ENCODE measurements around the gene SLC66A3.

The SLC66A3 gene

DNA sequence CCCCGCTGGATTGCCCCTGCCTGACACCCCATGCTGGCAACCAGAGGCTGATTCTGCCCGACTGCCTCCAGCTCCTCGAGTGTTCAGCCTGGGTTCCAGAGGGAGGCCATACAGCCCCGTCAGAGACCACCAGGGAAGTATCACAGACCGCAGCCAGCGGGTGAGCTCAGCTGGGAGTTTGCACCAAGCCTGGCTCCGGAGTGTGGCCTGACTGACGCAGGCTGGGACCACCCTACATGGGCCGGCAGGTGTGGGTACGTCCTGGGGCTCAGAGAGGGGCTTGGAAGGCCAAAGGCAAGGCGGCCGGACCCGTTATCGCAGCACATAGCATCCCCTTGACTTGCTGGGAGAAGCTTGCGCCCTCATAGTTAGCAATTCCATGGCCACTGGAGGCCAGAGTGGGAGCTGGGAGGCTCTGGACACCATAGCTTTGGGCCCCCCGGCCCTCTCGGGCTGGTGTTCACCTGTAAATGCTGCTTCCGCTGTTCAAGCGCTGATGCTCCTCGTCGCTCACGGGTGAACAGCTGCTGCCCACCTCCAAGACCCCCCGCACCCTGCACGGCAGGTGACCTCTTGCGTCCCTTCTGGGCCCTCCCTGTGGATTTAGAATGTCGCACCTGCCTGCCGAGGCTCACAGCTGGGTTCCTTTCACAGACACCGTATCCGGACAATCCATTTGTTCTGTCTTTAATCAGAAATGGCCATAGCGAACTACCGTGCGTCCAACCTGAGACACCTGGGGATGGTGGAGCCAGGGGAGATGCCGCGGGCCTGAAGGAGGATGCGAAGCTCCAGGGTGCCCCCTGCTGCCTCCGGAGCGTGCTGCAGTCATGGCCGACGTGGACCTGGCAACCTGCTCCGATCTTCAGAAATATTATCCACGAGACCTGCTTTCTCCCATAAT, 31.2 kb upstream of the SLC66A3 start:
- Histone ChIP-seq H3K79me2 (ENCODE audit: insufficient read depth, low read length) (no peaks in the 10 kb centered on the region), H3K27me3 (ENCODE audit: low read length) (no peaks in the 10 kb centered on the region), H3K36me3 (ENCODE audit: low read length) (no peaks in the 10 kb centered on the region), H3K27ac (ENCODE audit: low read depth, low read length) (no peak overlapping the region), H3K9ac (ENCODE audit: low read length) (no peak overlapping the region), H2AFZ (ENCODE audit: low read depth, low read length, severe bottlenecking) (no peak overlapping the region), H3K9me2 (replicated peaks; ENCODE audit: insufficient read depth, low read length) (no peaks in the 10 kb centered on the region), H3F3A (ENCODE audit: insufficient read depth) (no peaks in the 10 kb centered on the region), H4K20me1 (ENCODE audit: low read depth, low read length) (no peaks in the 10 kb centered on the region), H3K9me3 (ENCODE audit: insufficient read depth, low read length) (no peaks in the 10 kb centered on the region), H3K4me2 (ENCODE audit: low read depth, low read length, poor library complexity, severe bottlenecking) (no peak overlapping the region), H3K4me3 (ENCODE audit: insufficient read depth, low read length, poor library complexity, severe bottlenecking) (no peak overlapping the region)
- TF ChIP-seq, protein P1, sequence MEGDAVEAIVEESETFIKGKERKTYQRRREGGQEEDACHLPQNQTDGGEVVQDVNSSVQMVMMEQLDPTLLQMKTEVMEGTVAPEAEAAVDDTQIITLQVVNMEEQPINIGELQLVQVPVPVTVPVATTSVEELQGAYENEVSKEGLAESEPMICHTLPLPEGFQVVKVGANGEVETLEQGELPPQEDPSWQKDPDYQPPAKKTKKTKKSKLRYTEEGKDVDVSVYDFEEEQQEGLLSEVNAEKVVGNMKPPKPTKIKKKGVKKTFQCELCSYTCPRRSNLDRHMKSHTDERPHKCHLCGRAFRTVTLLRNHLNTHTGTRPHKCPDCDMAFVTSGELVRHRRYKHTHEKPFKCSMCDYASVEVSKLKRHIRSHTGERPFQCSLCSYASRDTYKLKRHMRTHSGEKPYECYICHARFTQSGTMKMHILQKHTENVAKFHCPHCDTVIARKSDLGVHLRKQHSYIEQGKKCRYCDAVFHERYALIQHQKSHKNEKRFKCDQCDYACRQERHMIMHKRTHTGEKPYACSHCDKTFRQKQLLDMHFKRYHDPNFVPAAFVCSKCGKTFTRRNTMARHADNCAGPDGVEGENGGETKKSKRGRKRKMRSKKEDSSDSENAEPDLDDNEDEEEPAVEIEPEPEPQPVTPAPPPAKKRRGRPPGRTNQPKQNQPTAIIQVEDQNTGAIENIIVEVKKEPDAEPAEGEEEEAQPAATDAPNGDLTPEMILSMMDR (IDR thresholded peaks at IDR 0.05; ENCODE audit: insufficient read depth, low read length, poor library complexity, severe bottlenecking), result peak; percentile 65
- TF ChIP-seq EZH2phosphoT487 (conservative IDR thresholded peaks at IDR 0.05; ENCODE audit: low read length), result no peak

GRCh38 chr2:11124760-11125068, 30.6 kb upstream of the SLC66A3 start:
- Histone ChIP-seq H3K27ac (ENCODE audit: low read depth, low read length) (no peak overlapping the region), H3K27me3 (ENCODE audit: low read length) (no peaks in the 10 kb centered on the region), H2AFZ (ENCODE audit: low read depth, low read length, severe bottlenecking) (no peak overlapping the region), H3K9ac (ENCODE audit: low read length) (no peak overlapping the region), H3K36me3 (ENCODE audit: low read length) (no peaks in the 10 kb centered on the region), H3K9me2 (replicated peaks; ENCODE audit: insufficient read depth, low read length) (no peaks in the 10 kb centered on the region), H3K4me3 (ENCODE audit: insufficient read depth, low read length, poor library complexity, severe bottlenecking) (no peak overlapping the region), H3K79me2 (ENCODE audit: insufficient read depth, low read length) (no peaks in the 10 kb centered on the region), H3K4me2 (ENCODE audit: low read depth, low read length, poor library complexity, severe bottlenecking) (no peak overlapping the region), H3F3A (ENCODE audit: insufficient read depth) (peaks cover 4% of the 10 kb centered on the region), H4K20me1 (ENCODE audit: low read depth, low read length) (no peaks in the 10 kb centered on the region), H3K9me3 (ENCODE audit: insufficient read depth, low read length) (no peaks in the 10 kb centered on the region)
- TF ChIP-seq, protein P1 (IDR thresholded peaks at IDR 0.05; ENCODE audit: insufficient read depth, low read length, poor library complexity, severe bottlenecking), result no peak
- TF ChIP-seq EZH2phosphoT487 (conservative IDR thresholded peaks at IDR 0.05; ENCODE audit: low read length), result no peak

- H3K27me3 ChIP-seq (ENCODE audit: low read length), result no peaks in the 10 kb centered on the region
Measured at GRCh38 chr2:11127761-11128160, 27.5 kb upstream of the SLC66A3 start.

More at GRCh38 chr2:11127761-11128160, 27.5 kb upstream of the SLC66A3 start:
- Histone ChIP-seq H3K4me3 (ENCODE audit: insufficient read depth, low read length, poor library complexity, severe bottlenecking) (no peak overlapping the region), H3F3A (ENCODE audit: insufficient read depth) (peaks cover 4% of the 10 kb centered on the region), H3K9me2 (replicated peaks; ENCODE audit: insufficient read depth, low read length) (no peaks in the 10 kb centered on the region), H4K20me1 (ENCODE audit: low read depth, low read length) (no peaks in the 10 kb centered on the region), H3K9ac (ENCODE audit: low read length) (no peak overlapping the region), H3K4me2 (ENCODE audit: low read depth, low read length, poor library complexity, severe bottlenecking) (no peak overlapping the region), H3K79me2 (ENCODE audit: insufficient read depth, low read length) (no peaks in the 10 kb centered on the region), H3K9me3 (ENCODE audit: insufficient read depth, low read length) (no peaks in the 10 kb centered on the region), H3K36me3 (ENCODE audit: low read length) (no peaks in the 10 kb centered on the region), H2AFZ (ENCODE audit: low read depth, low read length, severe bottlenecking) (no peak overlapping the region), H3K27ac (ENCODE audit: low read depth, low read length) (no peak overlapping the region)
- no peak for TF ChIP-seq EZH2phosphoT487 (conservative IDR thresholded peaks at IDR 0.05; ENCODE audit: low read length)
- TF ChIP-seq, protein P1 (IDR thresholded peaks at IDR 0.05; ENCODE audit: insufficient read depth, low read length, poor library complexity, severe bottlenecking), result no peak

Measured in SU-DHL-6 (cell line).